Measurements from ENCODE around the gene FUNDC2. TPM values are rescaled to one million over a fixed set of nuclear protein-coding genes. Genes with fewer than 3 reads are reported as not detected.

FUNDC2 gene
- total RNA-seq, 2 donors from 2014 or later, result 268 to 283 TPM

GRCh38 chrX:155009994-155010472 is 16.6 kb upstream of the FUNDC2 start:
- intact Hi-C loops (cut with DNase I), result no loop called here
- no peak for DNase-seq
- peak in 1 of 2 donors; percentile 53 for ATAC-seq

DNA sequence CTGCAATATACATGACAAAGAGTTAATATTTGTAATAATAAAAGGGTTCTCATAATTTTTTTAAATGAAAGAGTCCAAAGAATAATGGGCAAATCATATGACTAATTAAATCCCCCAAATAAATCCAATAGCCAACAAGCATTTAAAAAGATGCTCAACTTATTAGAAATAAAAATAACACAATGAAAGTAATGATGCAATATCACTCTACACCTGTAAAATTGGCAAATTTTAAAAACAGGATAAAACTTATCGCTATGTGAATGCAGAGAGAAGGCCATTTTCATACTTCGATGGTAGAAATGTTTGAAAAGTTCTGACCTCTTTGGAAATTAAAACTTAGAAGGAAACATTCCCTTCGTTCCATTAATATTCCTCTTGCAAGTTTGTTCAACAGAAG is 6.1 kb upstream of the FUNDC2 start:
- DNase-seq (no peak), ATAC-seq (no peak)
- intact Hi-C loops (cut with DNase I), result no loop called here

DNA sequence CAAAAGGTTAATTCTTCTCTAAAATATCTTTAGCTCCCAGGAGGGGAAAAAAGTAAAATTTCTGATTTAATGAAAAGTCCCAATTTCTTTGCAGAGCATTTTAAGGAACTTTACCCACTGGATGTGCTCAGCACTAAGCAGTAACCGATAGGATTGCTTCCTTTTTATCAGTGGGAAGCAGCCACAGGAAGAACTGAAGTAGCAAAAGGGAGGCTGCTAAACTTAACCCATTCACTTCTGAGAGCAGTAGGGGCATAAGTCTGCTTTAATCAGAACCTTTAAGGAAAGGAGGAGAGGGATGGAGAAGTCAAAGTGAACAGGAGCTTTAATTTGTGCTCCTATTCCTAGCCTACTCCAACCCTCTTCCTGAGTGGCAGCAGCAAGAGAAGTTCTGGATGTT is 4.1 kb upstream of the FUNDC2 start, which contains the start of gene F8:
F8 (minus strand) TSS at position 139 of the 400 bp plus-strand sequence. CDS start 171 bp downstream, outside the sequence.
- DNase-seq, result no peak
- intact Hi-C loops (cut with DNase I), result no loop called here
- no peak for ATAC-seq

- intact Hi-C loops (cut with DNase I), result no loop called here
- DNase-seq, result no peak
- ATAC-seq, result no peak
Measured at GRCh38 chrX:155023907-155024833, 2.5 kb upstream of the FUNDC2 start.

GRCh38 chrX:155026420-155026726 is 271 bp upstream of the FUNDC2 start:
- intact Hi-C loops (cut with DNase I), result no loop called here
- no peak for DNase-seq

DNA sequence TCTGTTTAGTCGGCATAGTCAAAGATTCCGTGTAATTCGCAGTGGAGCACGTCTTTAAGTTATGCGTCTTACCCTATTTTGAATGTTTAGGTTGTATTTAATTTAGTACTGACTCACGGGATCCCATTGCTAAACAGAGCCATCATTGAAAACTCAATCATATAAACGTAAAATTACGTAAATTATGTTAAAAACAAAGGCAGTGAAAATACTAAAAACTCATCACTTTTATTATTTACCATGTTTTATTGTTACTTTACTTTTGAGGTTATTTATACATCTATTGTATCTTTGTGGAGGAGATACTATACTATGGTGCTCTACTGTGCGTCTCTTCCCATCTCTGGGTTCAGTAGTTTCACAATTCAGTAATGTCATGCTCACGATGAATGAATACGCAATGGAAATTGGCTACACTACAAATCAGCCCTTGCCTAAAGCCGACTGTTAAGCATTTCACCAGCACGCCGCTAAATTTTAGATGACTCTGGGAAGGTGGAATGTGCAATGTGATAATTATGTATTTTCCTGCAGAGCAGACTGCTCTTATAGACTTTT is 944 bp downstream of the FUNDC2 start:
- peak; percentile 33 to 64 for ATAC-seq
- no peak for DNase-seq
- intact Hi-C loops (cut with DNase I), result no loop called here

More at GRCh38 chrX:155026420-155026726, 271 bp upstream of the FUNDC2 start:
- ATAC-seq, result no peak

- no peak for ATAC-seq
- DNase-seq, result no peak
- intact Hi-C loops (cut with DNase I), result no loop called here
Measured at GRCh38 chrX:155028129-155028528, 1.5 kb downstream of the FUNDC2 start.

GRCh38 chrX:155028877-155029291 is 2.2 kb downstream of the FUNDC2 start:
- no peak for DNase-seq
- intact Hi-C loops (cut with DNase I), result no loop called here
- no peak for ATAC-seq

GRCh38 chrX:155031657-155032056 is 5.0 kb downstream of the FUNDC2 start:
- DNase-seq, result no peak
- intact Hi-C loops (cut with DNase I), result no loop called here
- ATAC-seq, result no peak

DNA sequence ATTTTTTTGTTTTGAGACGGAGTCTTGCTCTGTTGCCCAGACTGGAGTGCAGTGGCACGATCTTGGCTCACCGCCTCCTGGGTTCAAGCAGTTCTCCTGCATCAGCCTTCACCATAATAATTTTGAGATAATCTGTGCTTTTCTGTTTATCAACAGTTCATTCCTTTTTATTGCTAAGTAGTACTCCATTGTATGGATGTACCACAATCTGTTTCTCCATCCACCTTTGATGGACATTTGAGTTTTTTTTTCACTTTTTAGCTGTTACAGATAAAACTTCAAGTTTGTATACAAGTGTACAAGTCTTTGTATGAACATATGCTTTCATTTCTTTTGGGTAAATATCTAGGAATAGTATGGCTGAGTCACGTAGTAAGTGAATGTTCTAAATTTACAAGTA is 9.0 kb downstream of the FUNDC2 start:
- ATAC-seq (no peak), DNase-seq (no peak)
- intact Hi-C loops (cut with DNase I), result no loop called here

- DNase-seq (no peak), ATAC-seq (no peak)
- intact Hi-C loops (cut with DNase I), result no loop called here
Measured at GRCh38 chrX:155046129-155046810, 19.6 kb downstream of the FUNDC2 start.

DNA sequence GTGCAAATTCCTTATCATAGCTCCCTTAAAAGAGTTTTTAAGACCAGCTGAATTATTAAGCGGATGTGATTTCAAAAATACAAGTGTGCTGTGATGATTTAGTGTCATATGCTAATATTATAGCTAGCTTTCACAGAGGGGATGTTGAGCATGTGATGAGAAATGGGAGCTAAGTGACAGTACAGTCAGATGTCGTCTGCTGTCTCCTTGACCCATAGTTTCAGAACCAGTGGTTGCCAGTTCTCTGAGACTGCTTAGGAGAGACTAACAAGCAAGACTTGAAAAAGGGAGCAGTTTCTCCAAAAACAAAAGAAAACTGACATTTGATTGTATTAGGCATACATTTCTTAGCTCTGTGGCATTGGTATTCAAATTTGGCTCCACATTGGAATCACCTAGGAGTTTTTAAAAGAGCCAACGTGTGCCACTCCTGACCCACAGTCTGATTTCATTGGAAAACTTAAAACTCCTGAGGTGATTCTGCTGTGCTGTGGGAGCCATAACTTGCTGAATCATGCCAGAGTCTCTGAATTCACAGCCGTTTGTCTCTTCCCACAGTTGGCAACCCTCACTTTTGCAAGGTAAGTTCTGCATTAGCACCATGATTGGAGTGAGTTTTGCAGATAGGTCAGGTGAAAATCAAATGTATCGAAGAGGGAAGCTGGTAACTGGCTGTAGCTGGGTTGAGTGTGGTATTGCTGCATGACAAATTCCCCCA is 20.3 kb downstream of the FUNDC2 start:
- DNase-seq, result no peak
- intact Hi-C loops (cut with DNase I), result no loop called here
- ATAC-seq, result no peak

- ATAC-seq (peak; percentile 58 to 61), DNase-seq (peak; percentile 52)
- intact Hi-C loops (cut with DNase I), result no loop called here
Measured at GRCh38 chrX:155048977-155049619, 22.5 kb downstream of the FUNDC2 start.

DNA sequence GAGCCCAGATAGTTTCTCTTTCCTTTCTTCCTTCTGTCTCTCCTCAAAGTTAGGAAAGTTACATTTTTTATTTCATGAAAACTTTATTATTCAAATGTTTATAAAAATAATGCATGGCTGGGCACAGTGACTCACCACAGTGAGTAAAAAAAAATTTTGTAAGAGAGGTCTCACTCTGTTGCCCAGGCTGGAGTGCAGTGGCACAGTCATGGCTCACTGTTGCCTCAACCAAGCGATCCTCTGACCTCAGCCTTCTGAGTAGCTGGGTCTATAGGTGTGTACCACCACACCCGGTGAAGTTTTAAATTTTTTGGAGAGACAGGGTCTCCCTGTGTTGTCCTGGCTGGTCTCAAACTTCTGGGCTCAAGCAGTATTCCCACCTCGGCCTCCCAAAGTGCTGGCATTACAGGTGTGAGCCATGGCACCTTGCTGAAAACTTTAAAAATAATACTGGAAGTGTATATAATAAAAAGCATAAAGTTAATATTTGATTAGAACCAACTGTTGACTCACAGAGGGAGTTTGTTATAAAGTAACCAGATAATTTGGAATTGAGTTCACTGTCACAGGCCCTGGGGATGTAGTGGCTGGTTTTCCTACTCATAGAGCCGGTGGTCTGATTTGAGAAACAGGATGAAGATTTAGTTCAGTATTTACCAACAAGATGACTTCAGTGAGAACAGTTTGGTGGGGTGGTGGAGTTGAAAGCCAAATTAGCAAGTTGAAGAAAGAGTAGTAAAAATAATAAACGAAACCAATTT is 26.3 kb downstream of the FUNDC2 start:
- ATAC-seq (no peak), DNase-seq (no peak)
- intact Hi-C loops (cut with DNase I), result loop anchor here in 1 of 2 donors (10.0 kb wide), 1 partner anchor 58 kb away; no protein-coding TSS in a partner anchor

GRCh38 chrX:155053656-155054055 is 27.0 kb downstream of the FUNDC2 start:
- no peak for DNase-seq
- intact Hi-C loops (cut with DNase I), result loop anchor here in 1 of 2 donors (10.0 kb wide), 1 partner anchor 59 kb away; no protein-coding TSS in a partner anchor
- ATAC-seq, result no peak

GRCh38 chrX:155054255-155054654 is 27.6 kb downstream of the FUNDC2 start:
- intact Hi-C loops (cut with DNase I), result loop anchor here in 1 of 2 donors (10.0 kb wide), 1 partner anchor 59 kb away; no protein-coding TSS in a partner anchor
- ATAC-seq (no peak), DNase-seq (no peak)

DNA sequence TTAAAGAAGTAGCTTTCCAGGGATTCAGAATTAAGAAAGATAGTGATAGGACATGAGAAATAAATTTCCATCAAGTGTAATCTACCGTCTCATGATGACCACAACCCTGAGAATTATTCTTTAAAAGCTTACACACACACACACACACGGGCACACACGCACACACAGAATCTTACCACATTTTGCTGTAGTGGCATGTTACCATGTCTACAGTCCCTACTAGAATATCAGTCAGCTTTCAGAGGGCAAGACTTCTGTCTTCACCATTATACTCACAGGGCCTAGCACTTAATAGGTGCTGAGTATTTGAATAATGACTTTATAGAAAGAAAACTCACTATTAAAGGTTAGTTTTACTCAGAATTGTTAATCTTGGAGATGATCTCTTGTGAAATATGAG is 28.9 kb downstream of the FUNDC2 start:
- DNase-seq, result no peak
- ATAC-seq, result no peak
- intact Hi-C loops (cut with DNase I), result loop anchor here (5.0 to 10.0 kb wide), 2 partner anchors 61 to 73 kb away; no protein-coding TSS in a partner anchor

DNA sequence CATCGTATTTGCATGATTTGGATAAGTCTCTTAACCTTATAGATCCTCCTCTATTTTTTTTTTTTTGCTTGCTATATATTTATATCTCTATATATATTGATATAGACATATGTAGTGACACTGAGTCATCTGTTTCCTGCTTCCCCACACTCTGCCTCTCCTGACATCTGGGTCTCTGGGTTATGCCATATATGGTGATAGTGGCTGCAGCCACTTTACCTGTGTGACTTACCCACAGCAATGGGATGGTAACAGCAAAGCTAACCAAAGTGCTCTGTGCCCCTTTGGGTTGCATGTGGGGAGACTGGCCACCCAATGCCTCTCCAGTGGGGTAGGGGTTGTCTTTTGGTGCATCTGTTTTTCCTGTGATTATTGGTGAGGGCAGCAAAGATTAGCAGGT is 29.8 kb downstream of the FUNDC2 start:
- DNase-seq (no peak), ATAC-seq (no peak)
- intact Hi-C loops (cut with DNase I), result loop anchor here (5.0 to 10.0 kb wide), 2 partner anchors 62 to 74 kb away; no protein-coding TSS in a partner anchor

Data from left cardiac atrium (tissue), 4 donors.